ENCODE measurements around the gene CGREF1.

DNA sequence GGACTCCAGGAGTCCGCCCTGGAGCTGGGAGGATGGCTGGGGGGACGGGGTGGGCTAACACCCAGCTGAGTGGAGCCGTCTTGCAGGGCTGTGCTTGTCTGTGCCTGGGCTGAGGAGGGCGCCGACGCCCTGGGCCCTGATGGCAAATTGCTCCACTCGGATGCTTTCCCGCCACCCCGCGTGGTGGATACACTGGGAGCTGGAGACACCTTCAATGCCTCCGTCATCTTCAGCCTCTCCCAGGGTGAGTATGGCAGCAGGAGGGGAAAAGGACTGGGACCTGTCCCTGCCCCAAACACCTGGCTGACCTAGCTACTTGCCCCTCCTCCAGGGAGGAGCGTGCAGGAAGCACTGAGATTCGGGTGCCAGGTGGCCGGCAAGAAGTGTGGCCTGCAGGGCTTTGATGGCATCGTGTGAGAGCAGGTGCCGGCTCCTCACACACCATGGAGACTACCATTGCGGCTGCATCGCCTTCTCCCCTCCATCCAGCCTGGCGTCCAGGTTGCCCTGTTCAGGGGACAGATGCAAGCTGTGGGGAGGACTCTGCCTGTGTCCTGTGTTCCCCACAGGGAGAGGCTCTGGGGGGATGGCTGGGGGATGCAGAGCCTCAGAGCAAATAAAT is 19.5 kb downstream of the CGREF1 start:
- TF ChIP-seq, protein P1, sequence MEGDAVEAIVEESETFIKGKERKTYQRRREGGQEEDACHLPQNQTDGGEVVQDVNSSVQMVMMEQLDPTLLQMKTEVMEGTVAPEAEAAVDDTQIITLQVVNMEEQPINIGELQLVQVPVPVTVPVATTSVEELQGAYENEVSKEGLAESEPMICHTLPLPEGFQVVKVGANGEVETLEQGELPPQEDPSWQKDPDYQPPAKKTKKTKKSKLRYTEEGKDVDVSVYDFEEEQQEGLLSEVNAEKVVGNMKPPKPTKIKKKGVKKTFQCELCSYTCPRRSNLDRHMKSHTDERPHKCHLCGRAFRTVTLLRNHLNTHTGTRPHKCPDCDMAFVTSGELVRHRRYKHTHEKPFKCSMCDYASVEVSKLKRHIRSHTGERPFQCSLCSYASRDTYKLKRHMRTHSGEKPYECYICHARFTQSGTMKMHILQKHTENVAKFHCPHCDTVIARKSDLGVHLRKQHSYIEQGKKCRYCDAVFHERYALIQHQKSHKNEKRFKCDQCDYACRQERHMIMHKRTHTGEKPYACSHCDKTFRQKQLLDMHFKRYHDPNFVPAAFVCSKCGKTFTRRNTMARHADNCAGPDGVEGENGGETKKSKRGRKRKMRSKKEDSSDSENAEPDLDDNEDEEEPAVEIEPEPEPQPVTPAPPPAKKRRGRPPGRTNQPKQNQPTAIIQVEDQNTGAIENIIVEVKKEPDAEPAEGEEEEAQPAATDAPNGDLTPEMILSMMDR (IDR thresholded peaks at IDR 0.05): no peak
- TF ChIP-seq, protein P2, sequence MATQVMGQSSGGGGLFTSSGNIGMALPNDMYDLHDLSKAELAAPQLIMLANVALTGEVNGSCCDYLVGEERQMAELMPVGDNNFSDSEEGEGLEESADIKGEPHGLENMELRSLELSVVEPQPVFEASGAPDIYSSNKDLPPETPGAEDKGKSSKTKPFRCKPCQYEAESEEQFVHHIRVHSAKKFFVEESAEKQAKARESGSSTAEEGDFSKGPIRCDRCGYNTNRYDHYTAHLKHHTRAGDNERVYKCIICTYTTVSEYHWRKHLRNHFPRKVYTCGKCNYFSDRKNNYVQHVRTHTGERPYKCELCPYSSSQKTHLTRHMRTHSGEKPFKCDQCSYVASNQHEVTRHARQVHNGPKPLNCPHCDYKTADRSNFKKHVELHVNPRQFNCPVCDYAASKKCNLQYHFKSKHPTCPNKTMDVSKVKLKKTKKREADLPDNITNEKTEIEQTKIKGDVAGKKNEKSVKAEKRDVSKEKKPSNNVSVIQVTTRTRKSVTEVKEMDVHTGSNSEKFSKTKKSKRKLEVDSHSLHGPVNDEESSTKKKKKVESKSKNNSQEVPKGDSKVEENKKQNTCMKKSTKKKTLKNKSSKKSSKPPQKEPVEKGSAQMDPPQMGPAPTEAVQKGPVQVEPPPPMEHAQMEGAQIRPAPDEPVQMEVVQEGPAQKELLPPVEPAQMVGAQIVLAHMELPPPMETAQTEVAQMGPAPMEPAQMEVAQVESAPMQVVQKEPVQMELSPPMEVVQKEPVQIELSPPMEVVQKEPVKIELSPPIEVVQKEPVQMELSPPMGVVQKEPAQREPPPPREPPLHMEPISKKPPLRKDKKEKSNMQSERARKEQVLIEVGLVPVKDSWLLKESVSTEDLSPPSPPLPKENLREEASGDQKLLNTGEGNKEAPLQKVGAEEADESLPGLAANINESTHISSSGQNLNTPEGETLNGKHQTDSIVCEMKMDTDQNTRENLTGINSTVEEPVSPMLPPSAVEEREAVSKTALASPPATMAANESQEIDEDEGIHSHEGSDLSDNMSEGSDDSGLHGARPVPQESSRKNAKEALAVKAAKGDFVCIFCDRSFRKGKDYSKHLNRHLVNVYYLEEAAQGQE (IDR thresholded peaks at IDR 0.05; ENCODE audit: low read depth, low read length): no peak
- TF ChIP-seq NRF1 (IDR thresholded peaks at IDR 0.05; ENCODE audit: low read depth, low read length) (no peak), POLR2AphosphoS5 (IDR thresholded peaks at IDR 0.05; ENCODE audit: low read depth, low read length) (no peak)
- TF ChIP-seq, protein P3, sequence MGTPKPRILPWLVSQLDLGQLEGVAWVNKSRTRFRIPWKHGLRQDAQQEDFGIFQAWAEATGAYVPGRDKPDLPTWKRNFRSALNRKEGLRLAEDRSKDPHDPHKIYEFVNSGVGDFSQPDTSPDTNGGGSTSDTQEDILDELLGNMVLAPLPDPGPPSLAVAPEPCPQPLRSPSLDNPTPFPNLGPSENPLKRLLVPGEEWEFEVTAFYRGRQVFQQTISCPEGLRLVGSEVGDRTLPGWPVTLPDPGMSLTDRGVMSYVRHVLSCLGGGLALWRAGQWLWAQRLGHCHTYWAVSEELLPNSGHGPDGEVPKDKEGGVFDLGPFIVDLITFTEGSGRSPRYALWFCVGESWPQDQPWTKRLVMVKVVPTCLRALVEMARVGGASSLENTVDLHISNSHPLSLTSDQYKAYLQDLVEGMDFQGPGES (IDR thresholded peaks at IDR 0.05; ENCODE audit: low read depth, low read length): no peak

Data from SK-N-SH (cell line).